ENCODE results near the gene BICD1. TPM values are rescaled to one million over a fixed set of nuclear protein-coding genes. Genes with fewer than 3 reads are reported as not detected.

Gene BICD1
- total and polyA plus RNA-seq, 12 donors: 2.5 to 14.7 (median 9.2) TPM

- DNase-seq: no peak
- no peak for TF ChIP-seq CTCF (IDR thresholded peaks at IDR 0.05)
- no peak for ATAC-seq
- no peaks in the 10 kb centered on the region for H3K27me3 ChIP-seq
- H3K4me3 ChIP-seq: no peak overlapping the region
- intact Hi-C loops (cut with DNase I): no loop called here
- 89 to 92% methylated on average over 6 of the region's 6 CpGs for WGBS, 2 donors
- no peaks in the 10 kb centered on the region for H3K4me1 ChIP-seq
- no peaks in the 10 kb centered on the region for H3K36me3 ChIP-seq
- H3K9me3 ChIP-seq: peaks cover 0 to 16% (median 0%) of the 10 kb centered on the region in 11 donors
- no peak overlapping the region for H3K27ac ChIP-seq
These were observed 34.5 kb upstream of the BICD1 start for GRCh38 chr12:32072102-32072501.

GRCh38 chr12:32074432-32074831 lies 32.2 kb upstream of the BICD1 start:
- intact Hi-C loops (cut with DNase I): no loop called here
- H3K9me3 ChIP-seq: peaks cover 0 to 16% (median 0%) of the 10 kb centered on the region in 11 donors
- no peak overlapping the region for H3K27ac ChIP-seq
- H3K4me1 ChIP-seq: no peaks in the 10 kb centered on the region
- TF ChIP-seq CTCF (IDR thresholded peaks at IDR 0.05): no peak
- DNase-seq: no peak
- ATAC-seq: no peak
- no peaks in the 10 kb centered on the region for H3K27me3 ChIP-seq
- H3K36me3 ChIP-seq: no peaks in the 10 kb centered on the region
- no peak overlapping the region for H3K4me3 ChIP-seq

- Histone ChIP-seq H3K27ac (no peak overlapping the region), H3K4me3 (no peak overlapping the region), H3K9me3 (peaks cover 0 to 16% (median 0%) of the 10 kb centered on the region in 11 donors), H3K27me3 (no peaks in the 10 kb centered on the region), H3K4me1 (no peaks in the 10 kb centered on the region), H3K36me3 (no peaks in the 10 kb centered on the region)
- WGBS, 2 donors: 89 to 91% methylated on average over 4 of the region's 4 CpGs
- DNase-seq (no peak), ATAC-seq (no peak)
- intact Hi-C loops (cut with DNase I): no loop called here
- TF ChIP-seq CTCF (IDR thresholded peaks at IDR 0.05): no peak
These were observed 29.7 kb upstream of the BICD1 start for GRCh38 chr12:32076941-32077340.

- 49 to 54% methylated on average over 3 of the region's 3 CpGs for WGBS, 2 donors
- DNase-seq (no peak), ATAC-seq (no peak)
- Histone ChIP-seq H3K36me3 (no peaks in the 10 kb centered on the region), H3K9me3 (no peaks in the 10 kb centered on the region), H3K27me3 (no peaks in the 10 kb centered on the region), H3K4me1 (no peaks in the 10 kb centered on the region), H3K4me3 (no peak overlapping the region), H3K27ac (no peak overlapping the region)
- no peak for TF ChIP-seq CTCF (IDR thresholded peaks at IDR 0.05)
- intact Hi-C loops (cut with DNase I): loop anchor here in 1 of 10 donors (5.0 kb wide), 1 partner anchor 613 kb away; no protein-coding TSS in a partner anchor
These were observed 26.2 kb upstream of the BICD1 start for GRCh38 chr12:32080435-32080834.
